Psoas muscle (tissue), 8 donors: ENCODE measurements around the gene WSCD2. TPM values are rescaled to one million over a fixed set of nuclear protein-coding genes. Genes with fewer than 3 reads are reported as not detected.

ENCODE experiments used
- ATAC-seq, 4 donors: fragments of 200-7000 bp; cut with Tn5 transposase; one replicate each; pipeline ENCODE4 v1.9.1; 2020; ENCODE audit warnings: moderate library complexity in 3 of 4, mild to moderate bottlenecking in 2 of 4
- DNase-seq, 2 donors: peaks; one replicate each; pipeline ENCODE4 v3.0.0-alpha.2; 2020
- H3K27ac ChIP-seq: fragments of 200-600 bp; one replicate; pipeline ENCODE4 v1.8.0; 2022
- H3K27me3 ChIP-seq, 3 donors: fragments of 200-600 bp in 1 of 3; one replicate each; pipeline versions ENCODE4 v1.6.1 to v1.8.0; 2013 to 2022; ENCODE audit warnings: low read length in 2 of 3, mild to moderate bottlenecking in 2 of 3, moderate library complexity in 1 of 3; ENCODE audit not compliant: insufficient read depth in 3 of 3
- H3K36me3 ChIP-seq, 2 donors: fragments of 200-600 bp in 1 of 2; one replicate each; pipeline versions ENCODE4 v1.6.1 to v1.8.0; 2013 to 2022; ENCODE audit warnings: low read depth in 1 of 2, mild to moderate bottlenecking in 1 of 2, moderate library complexity in 1 of 2; ENCODE audit not compliant: insufficient read depth in 1 of 2
- H3K4me1 ChIP-seq: fragments of 200-600 bp; one replicate; pipeline ENCODE4 v1.8.0; 2022
- H3K4me3 ChIP-seq: fragments of 200-600 bp; one replicate; pipeline ENCODE4 v1.8.0; 2022; ENCODE audit warnings: mild to moderate bottlenecking
- H3K9me3 ChIP-seq: fragments of 200-600 bp; one replicate; pipeline ENCODE4 v1.8.0; 2022
- WGBS, 3 donors: extraction: QIAGEN DNeasy Blood & Tissue Kit; methylation state at CpG; one replicate each; pipeline versions ENCODE4 v1.1.6 to v1.1.7; 2013; 5-methylcytosine and 5-hydroxymethylcytosine counted together
- intact Hi-C, 2 donors: fragments of 100-400 bp; cut with DNase I; formaldehyde crosslinking; loops; one replicate each; pipeline versions ENCODE4 v1.11.0 to v1.14.2; 2022
- polyA plus RNA-seq, 3 donors: library from polyadenylated mRNA; stranded (reverse); fragments of 200-250 nt; gene quantifications; one replicate each; pipeline ENCODE4 v1.2.3, GENCODE V29; 2013
- total RNA-seq, 4 donors: library from RNA; stranded (reverse); fragmentation: NEBNext Ultra II Directional in 2 of 4; extraction: Animal tissue kit (Norgen Biotek cat#: 25700) in 2 of 4; gene quantifications; one replicate each; pipeline versions ENCODE4 v1.2.1 to v1.2.4, GENCODE V29; 2021 to 2023
- TF ChIP-seq, protein P1 (sequence below): fragments of 200-600 bp; IDR thresholded peaks from one replicate; pipeline ENCODE4 v1.8.0; 2022; ENCODE audit warnings: antibody characterized with exemption
- donor health status: healthy with polysubstance abuse.
- donor health status: DM: no; HTN: no; CAD: no; lungs with moderate emphysema.
- donor health status: Bipolar disorder and iron deficiency.
- donor health status: healthy.
- donor health status: DM: yes; HTN: yes; CAD: no.
- donor health status: DM: no; HTN: no; CAD: no.
- donor health status: DM: no; HTN: no; CAD: no.
- donor health status: DM: yes; HTN: yes; CAD: no.

The WSCD2 gene
- total and polyA plus RNA-seq, 7 donors, result 0.01 to 0.21 TPM; not detected in 5

DNA sequence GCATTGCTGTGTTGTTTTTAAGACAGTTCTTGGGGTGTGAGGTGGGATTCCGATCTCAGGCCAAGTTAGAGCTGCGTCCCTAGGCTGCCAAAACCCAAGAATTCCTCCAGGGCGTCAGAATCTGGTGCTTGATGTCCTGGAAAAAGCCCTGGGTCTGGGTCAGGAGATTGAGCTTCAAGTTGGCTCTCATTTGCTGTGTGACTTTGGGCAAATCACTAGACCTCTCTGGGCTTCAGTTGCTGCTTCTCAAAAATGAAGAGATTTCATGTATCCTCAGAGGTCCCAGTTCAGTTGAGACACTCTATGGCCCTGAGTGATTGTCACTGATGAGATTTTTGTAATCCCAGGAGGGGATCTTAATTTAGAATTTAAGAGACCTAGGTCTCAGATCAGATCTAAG is 1.9 kb downstream of the WSCD2 start:
- Histone ChIP-seq H3K9me3 (no peaks in the 10 kb centered on the region), H3K27me3 (peaks cover 0 to 57% (median 21%) of the 10 kb centered on the region in 3 donors), H3K4me1 (no peaks in the 10 kb centered on the region), H3K27ac (no peak overlapping the region), H3K4me3 (no peak overlapping the region), H3K36me3 (no peaks in the 10 kb centered on the region)
- 76 to 82% (median 80%) methylated on average over 3 of the region's 3 CpGs for WGBS, 3 donors
- intact Hi-C loops, result no loop called here
- DNase-seq (no peak), ATAC-seq (no peak)
- TF ChIP-seq, protein P1, sequence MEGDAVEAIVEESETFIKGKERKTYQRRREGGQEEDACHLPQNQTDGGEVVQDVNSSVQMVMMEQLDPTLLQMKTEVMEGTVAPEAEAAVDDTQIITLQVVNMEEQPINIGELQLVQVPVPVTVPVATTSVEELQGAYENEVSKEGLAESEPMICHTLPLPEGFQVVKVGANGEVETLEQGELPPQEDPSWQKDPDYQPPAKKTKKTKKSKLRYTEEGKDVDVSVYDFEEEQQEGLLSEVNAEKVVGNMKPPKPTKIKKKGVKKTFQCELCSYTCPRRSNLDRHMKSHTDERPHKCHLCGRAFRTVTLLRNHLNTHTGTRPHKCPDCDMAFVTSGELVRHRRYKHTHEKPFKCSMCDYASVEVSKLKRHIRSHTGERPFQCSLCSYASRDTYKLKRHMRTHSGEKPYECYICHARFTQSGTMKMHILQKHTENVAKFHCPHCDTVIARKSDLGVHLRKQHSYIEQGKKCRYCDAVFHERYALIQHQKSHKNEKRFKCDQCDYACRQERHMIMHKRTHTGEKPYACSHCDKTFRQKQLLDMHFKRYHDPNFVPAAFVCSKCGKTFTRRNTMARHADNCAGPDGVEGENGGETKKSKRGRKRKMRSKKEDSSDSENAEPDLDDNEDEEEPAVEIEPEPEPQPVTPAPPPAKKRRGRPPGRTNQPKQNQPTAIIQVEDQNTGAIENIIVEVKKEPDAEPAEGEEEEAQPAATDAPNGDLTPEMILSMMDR, result no peak

DNA sequence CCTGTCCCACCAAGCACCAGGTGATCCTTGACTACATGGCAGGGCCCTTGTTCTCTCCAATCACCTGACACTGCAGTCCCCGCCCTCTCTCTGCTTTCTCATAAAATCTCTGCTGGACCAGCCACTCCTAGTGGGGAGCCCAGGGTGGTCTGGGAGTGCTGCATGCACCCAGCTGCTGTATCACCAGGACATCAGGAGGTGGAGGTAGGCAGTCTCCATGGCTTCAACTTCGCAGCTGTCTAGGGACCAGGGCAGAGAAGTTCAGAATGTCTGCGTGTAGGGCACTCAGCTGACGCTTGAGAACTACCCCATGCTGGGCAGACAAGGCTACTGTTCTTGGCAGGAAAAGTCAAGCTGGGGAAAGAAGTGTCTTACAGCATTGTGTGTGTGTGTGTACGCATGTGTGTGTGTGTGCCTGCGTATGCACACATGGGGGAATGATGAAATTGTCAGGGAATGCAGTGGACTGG is 2.6 kb downstream of the WSCD2 start:
- 43 to 44% (median 43%) methylated on average over 6 of the region's 6 CpGs for WGBS, 3 donors
- DNase-seq (no peak), ATAC-seq (no peak)
- intact Hi-C loops, result no loop called here
- H3K4me1 ChIP-seq, result no peaks in the 10 kb centered on the region
- no peaks in the 10 kb centered on the region for H3K9me3 ChIP-seq
- no peak overlapping the region for H3K4me3 ChIP-seq
- peaks cover 0 to 55% (median 23%) of the 10 kb centered on the region in 3 donors for H3K27me3 ChIP-seq
- TF ChIP-seq, protein P1, result no peak
- no peak overlapping the region for H3K27ac ChIP-seq
- no peaks in the 10 kb centered on the region for H3K36me3 ChIP-seq

DNA sequence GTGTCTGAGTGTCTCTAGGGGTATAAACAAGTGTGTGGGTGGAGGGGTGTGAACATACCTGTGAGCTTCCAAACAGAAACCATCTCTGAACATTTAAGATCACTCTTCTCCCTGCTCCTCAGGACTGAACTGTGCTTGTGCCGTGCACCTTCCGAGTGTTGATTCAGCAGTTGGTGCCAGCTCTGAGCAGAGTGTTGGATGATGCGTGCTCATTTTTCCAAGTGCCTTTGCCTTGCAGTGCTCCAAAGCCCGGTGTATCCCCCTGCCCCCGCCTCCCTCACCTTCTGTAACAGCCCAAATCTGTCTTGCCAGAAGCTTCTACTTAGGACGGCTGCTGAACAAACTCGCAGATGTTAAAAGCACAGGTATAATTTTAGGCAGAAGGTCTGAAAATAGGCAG is 4.4 kb downstream of the WSCD2 start:
- peaks cover 0 to 37% (median 23%) of the 10 kb centered on the region in 3 donors for H3K27me3 ChIP-seq
- ATAC-seq (no peak), DNase-seq (no peak)
- H3K4me1 ChIP-seq, result no peaks in the 10 kb centered on the region
- no peak overlapping the region for H3K27ac ChIP-seq
- H3K4me3 ChIP-seq, result no peak overlapping the region
- WGBS, 3 donors, result 39 to 47% (median 46%) methylated on average over 7 of the region's 7 CpGs
- no peaks in the 10 kb centered on the region for H3K36me3 ChIP-seq
- no peaks in the 10 kb centered on the region for H3K9me3 ChIP-seq
- intact Hi-C loops, result no loop called here
- TF ChIP-seq, protein P1, result no peak

DNA sequence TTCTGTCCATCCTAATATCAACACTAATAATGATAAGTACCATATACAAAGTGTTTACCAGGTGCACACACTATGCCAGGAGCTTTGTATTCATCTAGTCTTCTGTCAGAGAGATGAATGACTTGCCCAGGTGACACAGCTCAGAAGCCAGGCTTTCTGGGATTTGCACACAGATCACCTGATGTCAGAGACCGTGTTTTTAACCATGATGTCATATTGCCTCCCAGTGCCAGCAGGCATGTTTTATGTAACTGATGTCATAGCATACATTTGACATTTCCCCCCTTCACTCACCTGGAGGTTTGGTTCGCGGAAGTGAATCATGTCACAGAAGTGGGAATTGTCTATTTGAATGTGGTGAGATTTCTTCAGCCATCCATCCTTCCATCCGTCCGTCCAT is 5.7 kb downstream of the WSCD2 start:
- H3K4me1 ChIP-seq, result no peaks in the 10 kb centered on the region
- TF ChIP-seq, protein P1, result no peak
- H3K36me3 ChIP-seq, result no peaks in the 10 kb centered on the region
- H3K27ac ChIP-seq, result no peak overlapping the region
- DNase-seq (no peak), ATAC-seq (no peak)
- H3K9me3 ChIP-seq, result no peaks in the 10 kb centered on the region
- intact Hi-C loops, result no loop called here
- no peak overlapping the region for H3K4me3 ChIP-seq
- H3K27me3 ChIP-seq, result peaks cover 0 to 24% (median 12%) of the 10 kb centered on the region in 3 donors
- WGBS, 3 donors, result 85 to 92% (median 89%) methylated on average over 5 of the region's 5 CpGs

DNA sequence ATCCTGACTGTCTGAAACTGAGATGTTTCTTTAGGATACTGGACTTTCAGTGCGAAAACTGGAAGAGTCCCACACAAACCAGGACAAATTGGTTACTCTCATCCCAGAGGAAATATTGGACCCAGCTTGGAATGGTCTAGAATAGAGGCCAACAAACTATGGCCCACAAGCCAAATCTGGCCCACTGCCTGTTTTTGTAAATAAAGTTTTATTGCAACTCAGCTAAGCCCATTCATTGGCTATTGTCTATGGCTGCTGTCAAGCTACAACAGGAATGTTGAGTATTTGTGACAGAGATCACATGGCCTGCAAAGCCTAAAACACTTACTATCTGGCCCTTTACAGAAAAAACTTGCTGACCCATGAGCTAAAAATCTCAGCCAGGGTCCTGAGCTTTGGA is 6.5 kb downstream of the WSCD2 start:
- H3K9me3 ChIP-seq, result no peaks in the 10 kb centered on the region
- H3K27me3 ChIP-seq, result peaks cover 0 to 19% (median 7%) of the 10 kb centered on the region in 3 donors
- H3K36me3 ChIP-seq, result no peaks in the 10 kb centered on the region
- no peak overlapping the region for H3K27ac ChIP-seq
- no peak overlapping the region for H3K4me3 ChIP-seq
- WGBS, 3 donors, result 82 to 94% (median 89%) methylated on average over 1 of the region's 1 CpG
- DNase-seq (no peak), ATAC-seq (no peak)
- intact Hi-C loops, result no loop called here
- H3K4me1 ChIP-seq, result no peaks in the 10 kb centered on the region
- TF ChIP-seq, protein P1, result no peak
